Liver (tissue), 9 donors: Measurements from ENCODE around the gene CDK19. TPM values are rescaled to one million over a fixed set of nuclear protein-coding genes. Genes with fewer than 3 reads are reported as not detected.

Source experiments
- DNase-seq: peaks from one replicate; pipeline ENCODE4 v3.0.0-alpha.2; 2017; ENCODE audit warnings: low spot score
- H3K27ac ChIP-seq, 2 donors: one replicate each; pipeline ENCODE4 v1.7.0; 2013; ENCODE audit warnings: inconsistent platforms in 2 of 2, low read length in 2 of 2, control low read depth in 1 of 2, low read depth in 1 of 2, mild to moderate bottlenecking in 1 of 2
- H3K27me3 ChIP-seq, 4 donors: one replicate each; pipeline versions ENCODE4 v1.6.1 to v1.7.0; 2013; ENCODE audit warnings: low read length in 3 of 4, inconsistent platforms in 1 of 4, mild to moderate bottlenecking in 1 of 4, moderate library complexity in 1 of 4; ENCODE audit not compliant: control insufficient read depth in 4 of 4, insufficient read depth in 4 of 4
- H3K36me3 ChIP-seq, 4 donors: one replicate each; pipeline versions ENCODE4 v1.6.1 to v1.7.0; 2013; ENCODE audit warnings: low read length in 3 of 4, mild to moderate bottlenecking in 3 of 4, low read depth in 1 of 4, moderate library complexity in 1 of 4; ENCODE audit not compliant: control insufficient read depth in 4 of 4, insufficient read depth in 3 of 4
- H3K4me1 ChIP-seq, 4 donors: one replicate each; pipeline versions ENCODE4 v1.6.1 to v1.7.0; 2013; ENCODE audit warnings: low read length in 3 of 4, mild to moderate bottlenecking in 3 of 4, moderate library complexity in 1 of 4; ENCODE audit not compliant: control insufficient read depth in 4 of 4, insufficient read depth in 4 of 4
- H3K4me3 ChIP-seq, 3 donors: one replicate each; pipeline versions ENCODE4 v1.6.1 to v1.7.0; 2013; ENCODE audit warnings: low read length in 3 of 3, control low read depth in 1 of 3, low read depth in 1 of 3, mild to moderate bottlenecking in 1 of 3
- H3K9ac ChIP-seq, 2 donors: one replicate each; pipeline ENCODE4 v1.7.0; 2013; ENCODE audit warnings: low read length in 2 of 2, mild to moderate bottlenecking in 2 of 2, moderate library complexity in 2 of 2, control low read depth in 1 of 2, low read depth in 1 of 2
- H3K9me3 ChIP-seq, 4 donors: one replicate each; pipeline versions ENCODE4 v1.6.1 to v1.7.0; 2013; ENCODE audit warnings: low read length in 3 of 4; ENCODE audit not compliant: control insufficient read depth in 4 of 4
- ATF3 ChIP-seq: IDR thresholded peaks from 2 replicates; pipeline ENCODE4 v1.6.1; 2016; ENCODE audit warnings: antibody characterized with exemption
- CTCF ChIP-seq: fragments of 150-350 bp; IDR thresholded peaks from 2 replicates; pipeline ENCODE4 v1.5.1; 2017; ENCODE audit warnings: improper control_type of control experiment, low read depth, low read length; ENCODE audit not compliant: missing input control
- EGR1 ChIP-seq, 2 donors: IDR thresholded peaks; 2 replicates each; pipeline ENCODE4 v1.6.1; 2016 to 2018; ENCODE audit warnings: antibody characterized with exemption in 2 of 2, low read depth in 2 of 2
- FOXA1 ChIP-seq: IDR thresholded peaks from 2 replicates; pipeline ENCODE4 v1.6.1; 2016; ENCODE audit warnings: antibody characterized with exemption
- FOXA2 ChIP-seq: IDR thresholded peaks from 2 replicates; pipeline ENCODE4 v1.6.1; 2016; ENCODE audit warnings: antibody characterized with exemption
- GABPA ChIP-seq, 2 donors: IDR thresholded peaks in 1 of 2; conservative IDR thresholded peaks in 1 of 2; 2 replicates each; pipeline ENCODE4 v1.6.1; 2016; ENCODE audit warnings: antibody characterized with exemption in 2 of 2, mild to moderate bottlenecking in 1 of 2, moderate library complexity in 1 of 2
- HNF4A ChIP-seq, 2 donors: conservative IDR thresholded peaks; 2 replicates each; pipeline ENCODE4 v1.6.1; 2016; ENCODE audit warnings: antibody characterized with exemption in 2 of 2, mild to moderate bottlenecking in 2 of 2
- HNF4G ChIP-seq: IDR thresholded peaks from 2 replicates; pipeline ENCODE4 v1.6.1; 2016; ENCODE audit warnings: antibody characterized with exemption
- JUND ChIP-seq, 2 donors: IDR thresholded peaks; 2 replicates each; pipeline ENCODE4 v1.6.1; 2016; ENCODE audit warnings: antibody characterized with exemption in 2 of 2
- NR2F2 ChIP-seq: IDR thresholded peaks from 2 replicates; pipeline ENCODE4 v1.6.1; 2016; ENCODE audit warnings: antibody characterized with exemption
- RAD21 ChIP-seq, 2 donors: IDR thresholded peaks; 2 replicates each; pipeline ENCODE4 v1.6.1; 2016; ENCODE audit warnings: antibody characterized with exemption in 2 of 2, mild to moderate bottlenecking in 2 of 2
- REST ChIP-seq: IDR thresholded peaks from 2 replicates; pipeline ENCODE4 v1.6.1; 2016; ENCODE audit warnings: antibody characterized with exemption, mild to moderate bottlenecking
- RXRA ChIP-seq, 2 donors: IDR thresholded peaks; 2 replicates each; pipeline ENCODE4 v1.6.1; 2017 to 2018; ENCODE audit warnings: antibody characterized with exemption in 2 of 2, mild to moderate bottlenecking in 1 of 2
- SP1 ChIP-seq: IDR thresholded peaks from 2 replicates; pipeline ENCODE4 v1.6.1; 2018; ENCODE audit warnings: antibody characterized with exemption, mild to moderate bottlenecking
- TAF1 ChIP-seq: conservative IDR thresholded peaks from 2 replicates; pipeline ENCODE4 v1.6.1; 2016; ENCODE audit warnings: antibody characterized with exemption, mild to moderate bottlenecking
- YY1 ChIP-seq: IDR thresholded peaks from 2 replicates; pipeline ENCODE4 v1.6.1; 2016; ENCODE audit warnings: antibody characterized with exemption, mild to moderate bottlenecking
- ZBTB33 ChIP-seq: IDR thresholded peaks from 2 replicates; pipeline ENCODE4 v1.6.1; 2016; ENCODE audit warnings: antibody characterized with exemption
- WGBS: extraction: QIAGEN DNeasy Blood & Tissue Kit; methylation state at CpG from one replicate; pipeline ENCODE4 v1.1.7; 2013; 5-methylcytosine and 5-hydroxymethylcytosine counted together
- polyA plus RNA-seq, 2 donors: library from polyadenylated mRNA; stranded (reverse) in 1 of 2; unstranded in 1 of 2; fragments of 200-250 nt in 1 of 2; fragments of >200 nt in 1 of 2; fragmentation: Nextera tagmentation in 1 of 2; extraction: Ambion mirVana in 1 of 2; gene quantifications; one replicate each; pipeline versions ENCODE4 v1.2.1 to v1.2.3, GENCODE V29; 2013 to 2015
- total RNA-seq, 2 donors: library from RNA; depleted of rRNA; stranded (reverse); fragments of >200 nt; gene quantifications; one replicate each; pipeline ENCODE4 v1.2.3, GENCODE V29; 2014
- donor health status: healthy.
- donor health status: healthy.
- donor health status: healthy.
- donor health status: healthy.
- donor health status: healthy.

Gene CDK19
- total and polyA plus RNA-seq, 4 donors: 1.8 to 7.6 (median 3.9) TPM

GRCh38 chr6:110662490-110663211, 152.6 kb downstream of the CDK19 start:
- Histone ChIP-seq H3K27ac (no peak overlapping the region), H3K9me3 (no peaks in the 10 kb centered on the region), H3K9ac (no peak overlapping the region), H3K36me3 (no peaks in the 10 kb centered on the region), H3K4me3 (no peak overlapping the region), H3K4me1 (peaks cover 0 to 12% (median 3%) of the 10 kb centered on the region in 4 donors), H3K27me3 (no peaks in the 10 kb centered on the region)
- no peak for TF ChIP-seq HNF4G
- no peak for TF ChIP-seq HNF4A (conservative IDR thresholded peaks at IDR 0.05)
- TF ChIP-seq CTCF: no peak
- TF ChIP-seq ZBTB33: no peak
- no peak for TF ChIP-seq FOXA1
- TF ChIP-seq SP1: no peak
- TF ChIP-seq YY1: no peak
- no peak for TF ChIP-seq RAD21 (IDR thresholded peaks at IDR 0.05)
- no peak for TF ChIP-seq EGR1 (IDR thresholded peaks at IDR 0.05; ENCODE audit: low read depth in 2 of 2)
- TF ChIP-seq JUND (IDR thresholded peaks at IDR 0.05): no peak
- no peak for TF ChIP-seq RXRA (IDR thresholded peaks at IDR 0.05)
- no peak for TF ChIP-seq TAF1
- TF ChIP-seq REST: no peak
- TF ChIP-seq FOXA2: no peak
- TF ChIP-seq GABPA (IDR thresholded peaks at IDR 0.05 in 1 of 2, conservative IDR thresholded peaks at IDR 0.05 in 1 of 2): no peak
- no peak for TF ChIP-seq ATF3
- WGBS: 77% methylated on average over 1 of the region's 1 CpG
- no peak for DNase-seq

GRCh38 chr6:110661414-110661813, 153.9 kb downstream of the CDK19 start:
- Histone ChIP-seq H3K27ac (no peak overlapping the region), H3K27me3 (no peaks in the 10 kb centered on the region), H3K9ac (no peak overlapping the region), H3K36me3 (no peaks in the 10 kb centered on the region), H3K4me3 (no peak overlapping the region), H3K4me1 (peaks cover 0 to 12% (median 3%) of the 10 kb centered on the region in 4 donors), H3K9me3 (no peaks in the 10 kb centered on the region)
- 96% methylated on average over 2 of the region's 2 CpGs for WGBS
- no peak for DNase-seq
- TF ChIP-seq TAF1 (no peak), FOXA1 (no peak), NR2F2 (no peak), GABPA (IDR thresholded peaks at IDR 0.05 in 1 of 2, conservative IDR thresholded peaks at IDR 0.05 in 1 of 2) (no peak), ZBTB33 (no peak), REST (no peak)
